Mesodermal cell (in vitro differentiated cells): Measurements from ENCODE around the gene NMNAT2.

Source experiments
- H3K27ac ChIP-seq: 2 replicates; pipeline ENCODE4 v1.7.0; 2013; ENCODE audit warnings: mild to moderate bottlenecking, low read depth, low read length, moderate library complexity; ENCODE audit not compliant: severe bottlenecking
- H3K36me3 ChIP-seq: 2 replicates; pipeline ENCODE4 v1.7.1; 2013; ENCODE audit warnings: mild to moderate bottlenecking, low read length, moderate library complexity; ENCODE audit not compliant: control insufficient read depth, insufficient read depth
- H3K4me1 ChIP-seq: one replicate; pipeline ENCODE4 v1.7.1; 2013; ENCODE audit warnings: mild to moderate bottlenecking, low read length; ENCODE audit not compliant: insufficient read depth, control insufficient read depth, poor library complexity, severe bottlenecking
- H3K4me3 ChIP-seq: 2 replicates; pipeline ENCODE4 v1.7.0; 2013; ENCODE audit warnings: low read length, control low read depth, mild to moderate bottlenecking; ENCODE audit not compliant: insufficient read depth, poor library complexity, severe bottlenecking; ENCODE audit errors: extremely low read depth
- H3K9me3 ChIP-seq: 2 replicates; pipeline ENCODE4 v1.7.1; 2013; ENCODE audit warnings: mild to moderate bottlenecking, low read length, moderate library complexity; ENCODE audit not compliant: control insufficient read depth
- WGBS, 2 experiments: methylation state at CpG; one replicate each; pipeline ENCODE4 v1.1.5; 2013; ENCODE audit warnings: missing lambda C conversion rate in 2 of 2; ENCODE audit not compliant: insufficient coverage in 2 of 2; 5-methylcytosine and 5-hydroxymethylcytosine counted together

NMNAT2 gene

DNA sequence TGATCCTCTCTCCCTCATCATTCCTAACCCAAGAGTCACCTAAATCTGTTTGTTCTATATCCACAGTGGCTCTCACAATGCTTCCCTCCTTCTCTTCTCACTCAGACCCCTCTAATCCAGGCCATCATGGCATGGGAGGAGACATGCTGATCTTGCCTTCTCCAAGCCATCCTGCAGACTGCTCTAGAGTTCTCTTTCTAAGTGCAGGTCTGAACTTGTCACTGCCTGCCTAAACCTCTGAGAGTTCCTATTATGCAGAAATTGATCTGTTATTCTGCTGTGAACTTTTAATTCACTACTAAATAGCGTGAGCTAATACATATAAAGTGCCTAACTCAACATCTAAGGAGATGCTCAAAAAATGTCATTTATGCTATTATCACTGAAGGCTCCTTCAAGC lies 205.3 kb downstream of the NMNAT2 start:
- Histone ChIP-seq H3K27ac (no peak overlapping the region), H3K4me1 (no peaks in the 10 kb centered on the region), H3K9me3 (no peaks in the 10 kb centered on the region), H3K36me3 (no peaks in the 10 kb centered on the region), H3K4me3 (no peak overlapping the region)
- no CpG with 5 or more reads among the region's 1 CpG for WGBS, 2 experiments

- H3K4me3 ChIP-seq, result no peak overlapping the region
These were observed 207.5 kb downstream of the NMNAT2 start for GRCh38 chr1:183210681-183211080.

GRCh38 chr1:183209533-183210158 lies 208.5 kb downstream of the NMNAT2 start:
- H3K4me1 ChIP-seq, result no peaks in the 10 kb centered on the region
- H3K36me3 ChIP-seq, result no peaks in the 10 kb centered on the region
- H3K4me3 ChIP-seq, result no peak overlapping the region
- no peaks in the 10 kb centered on the region for H3K9me3 ChIP-seq
- H3K27ac ChIP-seq, result no peak overlapping the region

More at GRCh38 chr1:183210681-183211080, 207.5 kb downstream of the NMNAT2 start:
- H3K9me3 ChIP-seq, result no peaks in the 10 kb centered on the region
- H3K27ac ChIP-seq, result no peak overlapping the region
- H3K4me1 ChIP-seq, result no peaks in the 10 kb centered on the region
- H3K36me3 ChIP-seq, result no peaks in the 10 kb centered on the region

DNA sequence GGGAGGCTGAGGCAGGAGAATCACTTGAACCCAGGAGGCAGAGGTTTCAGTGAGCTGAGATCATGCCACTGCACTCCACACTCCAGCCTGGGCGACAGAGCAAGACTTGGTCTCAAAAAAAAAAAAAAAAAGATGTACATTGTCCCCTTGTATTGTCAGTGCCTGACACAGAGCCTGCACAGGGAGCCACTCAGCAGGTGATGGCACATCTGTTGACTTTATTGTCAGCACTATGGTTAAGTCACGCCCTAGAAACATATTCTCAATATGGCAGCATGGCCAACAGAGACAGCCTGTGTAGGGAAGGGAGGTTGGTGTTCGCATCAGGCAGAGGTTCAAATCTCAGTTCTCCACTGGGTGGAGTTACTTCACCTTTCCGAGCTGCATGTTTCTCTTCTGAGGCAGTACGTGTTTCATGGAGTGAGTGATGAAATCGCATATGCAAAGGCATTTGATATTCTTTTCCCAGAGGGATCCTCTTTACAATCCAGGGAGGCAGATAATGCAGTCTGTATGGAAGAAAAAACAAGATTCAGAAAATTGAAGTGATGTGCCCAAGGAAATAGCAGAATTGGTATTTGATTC lies 211.6 kb downstream of the NMNAT2 start:
- no peak overlapping the region for H3K4me3 ChIP-seq
- 88 to 90% methylated on average over 2 to 6 of the region's 6 CpGs for WGBS, 2 experiments
- H3K36me3 ChIP-seq, result no peaks in the 10 kb centered on the region
- H3K4me1 ChIP-seq, result no peaks in the 10 kb centered on the region
- H3K27ac ChIP-seq, result no peak overlapping the region
- H3K9me3 ChIP-seq, result no peaks in the 10 kb centered on the region

DNA sequence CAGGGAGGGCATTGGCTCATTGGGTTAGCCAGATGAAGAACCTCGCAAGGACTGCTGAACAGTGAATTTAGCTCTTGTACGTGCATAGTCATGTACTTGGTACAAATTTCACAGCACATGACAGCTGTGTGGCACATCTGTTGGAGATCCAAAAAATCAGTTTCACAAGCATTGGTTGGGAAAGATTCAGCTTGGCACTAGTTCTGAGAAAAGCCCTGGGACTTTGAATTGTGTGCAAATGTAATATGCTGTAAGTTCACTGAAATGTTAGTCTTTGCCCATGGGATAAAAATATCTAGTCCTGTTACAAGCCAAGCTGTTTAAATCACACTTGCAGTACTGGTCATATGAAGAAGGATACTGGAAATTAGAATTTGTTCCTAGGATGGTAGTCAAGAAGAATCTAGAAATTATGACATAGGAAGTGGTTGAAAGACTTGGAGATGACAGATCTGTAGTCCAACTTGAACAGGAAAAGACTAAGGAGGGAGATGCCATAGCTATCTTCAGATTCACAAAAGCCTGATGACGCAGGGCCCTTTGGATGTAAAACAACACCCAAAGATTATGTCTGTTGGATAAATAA lies 212.9 kb downstream of the NMNAT2 start:
- no peaks in the 10 kb centered on the region for H3K4me1 ChIP-seq
- 94 to 100% methylated on average over 2 to 3 of the region's 3 CpGs for WGBS, 2 experiments
- no peak overlapping the region for H3K4me3 ChIP-seq
- H3K36me3 ChIP-seq, result no peaks in the 10 kb centered on the region
- no peaks in the 10 kb centered on the region for H3K9me3 ChIP-seq
- H3K27ac ChIP-seq, result no peak overlapping the region

DNA sequence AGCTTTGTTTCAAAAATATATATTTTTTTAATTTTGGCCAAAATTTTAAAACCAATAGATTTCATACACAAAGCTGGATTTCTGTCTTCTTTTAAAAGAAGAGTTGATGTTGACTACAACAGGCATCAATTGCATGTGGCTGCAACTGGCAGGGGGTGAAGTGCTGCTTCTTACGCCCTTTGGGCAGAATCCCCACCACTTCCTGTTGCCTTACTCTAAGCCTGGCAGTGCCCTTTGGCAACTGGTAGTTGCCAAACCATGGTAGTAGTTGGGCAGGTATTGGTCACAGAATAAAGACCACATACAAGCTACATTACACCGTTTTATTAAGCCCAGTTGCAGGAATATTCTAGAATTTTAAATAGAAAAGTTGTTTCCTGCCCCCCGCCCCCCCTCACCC lies 215.1 kb downstream of the NMNAT2 start:
- Histone ChIP-seq H3K9me3 (no peaks in the 10 kb centered on the region), H3K4me1 (no peaks in the 10 kb centered on the region), H3K4me3 (no peak overlapping the region), H3K27ac (no peak overlapping the region), H3K36me3 (no peaks in the 10 kb centered on the region)
- no CpG with 5 or more reads among the region's 3 CpGs for WGBS, 2 experiments

GRCh38 chr1:183200451-183200850 lies 217.7 kb downstream of the NMNAT2 start:
- Histone ChIP-seq H3K9me3 (no peaks in the 10 kb centered on the region), H3K36me3 (no peaks in the 10 kb centered on the region), H3K27ac (no peak overlapping the region), H3K4me3 (no peak overlapping the region), H3K4me1 (no peaks in the 10 kb centered on the region)
- 88 to 92% methylated on average over 2 of the region's 9 CpGs for WGBS, 2 experiments

- Histone ChIP-seq H3K4me1 (peaks cover 4% of the 10 kb centered on the region), H3K36me3 (no peaks in the 10 kb centered on the region), H3K4me3 (no peak overlapping the region), H3K27ac (no peak overlapping the region), H3K9me3 (no peaks in the 10 kb centered on the region)
- WGBS, 2 experiments, result 92 to 93% methylated on average over 3 of the region's 3 CpGs
These were observed 218.9 kb downstream of the NMNAT2 start for GRCh38 chr1:183199304-183199703.

GRCh38 chr1:183198463-183198862 lies 219.7 kb downstream of the NMNAT2 start:
- H3K9me3 ChIP-seq, result no peaks in the 10 kb centered on the region
- no peak overlapping the region for H3K27ac ChIP-seq
- H3K4me3 ChIP-seq, result no peak overlapping the region
- no peaks in the 10 kb centered on the region for H3K36me3 ChIP-seq
- WGBS, 2 experiments, result 93 to 98% methylated on average over 6 to 9 of the region's 9 CpGs
- H3K4me1 ChIP-seq, result peaks cover 4% of the 10 kb centered on the region
